Epidermal melanocyte (primary cell): ENCODE data around the gene ATM.
"Not testable (repeated sequence)": the region's sequence is repeated elsewhere in the genome, so short reads cannot be mapped to it uniquely, and the experiment has no call there.

ENCODE experiments used
- DNase-seq: peaks from one replicate; pipeline ENCODE4 v3.0.0; 2011; ENCODE audit warnings: low spot score; ENCODE audit not compliant: insufficient read length

ATM gene

DNA sequence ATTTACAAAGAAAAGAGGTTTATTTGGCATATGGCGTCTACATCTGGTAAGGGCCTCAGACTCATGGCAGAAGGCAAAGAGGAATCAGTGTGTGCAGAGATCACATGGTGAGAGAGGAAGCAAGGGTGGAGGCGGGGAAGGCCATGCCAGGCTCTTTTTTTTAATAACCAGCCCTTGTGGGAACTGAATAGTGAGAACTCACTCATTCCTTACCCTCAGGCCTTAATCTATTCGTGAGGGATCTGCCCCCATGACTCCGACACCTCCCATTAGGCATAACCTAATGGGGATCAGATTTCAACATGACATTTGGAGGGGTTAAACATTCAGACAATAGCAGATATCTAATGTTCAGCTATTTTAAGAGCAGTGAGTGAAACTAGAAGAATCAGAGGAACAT, 55.7 kb downstream of the ATM start:
- DNase-seq = no peak

DNA sequence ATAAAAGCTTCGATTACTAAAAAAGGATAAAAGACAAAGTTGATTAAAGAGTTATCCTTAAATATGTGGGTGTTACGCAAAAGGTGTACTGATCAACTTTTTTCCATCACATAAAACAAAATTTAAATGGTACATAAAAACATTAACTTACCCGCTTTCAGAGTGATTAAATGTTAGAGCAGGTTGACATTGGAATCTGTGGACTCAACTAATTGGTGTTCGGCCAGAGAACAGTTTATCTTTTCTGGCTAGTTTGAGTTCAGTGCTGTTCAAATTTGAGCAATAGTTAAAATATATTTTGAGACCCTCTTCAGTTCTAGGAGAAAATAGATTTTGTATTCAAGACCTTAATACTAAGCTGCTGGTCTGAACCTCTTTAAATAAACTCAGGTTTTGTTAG, 56.1 kb downstream of the ATM start:
- no peak for DNase-seq

DNA sequence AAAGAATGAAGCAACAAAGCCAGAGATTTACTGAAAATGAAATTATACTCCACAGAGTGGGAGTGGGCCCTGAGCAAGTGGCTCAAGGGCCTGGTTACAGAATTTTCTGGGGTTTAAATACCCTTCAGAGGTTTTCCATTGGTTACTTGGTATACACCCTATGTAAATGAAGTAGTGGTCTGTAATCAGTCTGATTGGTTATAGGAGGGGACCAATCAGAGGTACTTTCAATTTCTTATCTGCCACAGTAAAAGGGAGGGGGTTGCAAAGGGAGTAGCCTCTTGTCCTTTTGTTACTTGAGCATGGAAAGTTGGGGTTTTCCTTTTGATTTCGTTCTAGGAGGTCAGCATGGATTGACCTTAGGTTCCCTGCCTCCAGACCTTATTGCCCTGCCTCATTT, 63.5 kb downstream of the ATM start:
- no peak for DNase-seq

DNA sequence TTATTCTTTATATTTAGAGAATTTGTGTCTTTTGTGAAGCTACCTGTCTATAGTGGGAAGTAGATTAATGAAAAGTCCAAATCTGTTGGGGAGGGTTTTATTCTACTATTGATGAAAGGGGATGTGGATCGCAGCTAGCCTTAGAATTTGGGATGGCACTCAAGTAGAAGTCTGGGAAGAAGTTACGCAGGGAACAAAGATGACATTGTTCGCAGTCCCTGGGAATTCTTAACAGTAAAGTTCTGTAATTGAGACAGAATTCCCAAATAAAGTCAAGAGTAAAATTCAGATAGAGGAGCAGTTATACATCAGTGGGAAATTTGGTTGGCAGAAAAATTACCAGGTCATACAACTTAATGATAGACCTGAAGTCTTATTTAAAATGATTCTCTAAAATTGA, 64.1 kb downstream of the ATM start:
- DNase-seq = no peak

DNA sequence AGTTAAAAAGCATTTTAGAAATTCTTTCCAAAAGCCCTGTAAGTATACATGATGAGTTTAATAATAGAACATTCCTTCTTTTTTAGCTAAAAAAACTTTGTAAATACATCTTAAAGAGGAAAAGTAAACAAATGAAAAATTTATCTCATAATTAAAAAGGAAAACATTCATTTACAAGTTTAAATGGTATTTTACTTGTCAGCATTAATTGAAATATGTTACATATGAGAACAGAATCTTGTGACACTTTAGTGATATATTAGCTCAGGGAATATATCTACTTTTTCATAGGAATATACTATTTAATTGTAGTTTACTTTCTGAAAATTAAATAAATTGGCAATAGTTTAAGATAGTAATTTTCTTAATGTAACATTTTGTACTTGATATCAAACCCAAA, 66.2 kb downstream of the ATM start:
- DNase-seq = not testable (repeated sequence)

DNA sequence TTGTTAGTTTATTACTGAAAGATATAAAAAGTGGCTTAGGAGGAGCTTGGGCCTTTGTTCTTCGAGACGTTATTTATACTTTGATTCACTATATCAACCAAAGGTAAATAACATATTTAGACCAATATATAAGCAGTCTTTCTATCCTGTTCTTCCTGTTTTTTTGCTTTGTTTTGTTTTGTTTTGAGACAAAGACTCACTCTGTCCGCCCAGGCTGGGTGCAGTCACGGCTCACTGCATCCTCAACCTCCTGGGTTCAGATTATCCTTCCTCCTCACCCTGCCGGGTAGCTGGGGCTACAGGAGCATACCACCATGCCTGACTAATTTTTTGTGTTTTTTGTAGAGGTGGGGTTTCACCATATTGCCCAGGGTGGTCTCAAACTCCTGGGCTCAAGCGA, 66.8 kb downstream of the ATM start:
- DNase-seq = no peak

DNA sequence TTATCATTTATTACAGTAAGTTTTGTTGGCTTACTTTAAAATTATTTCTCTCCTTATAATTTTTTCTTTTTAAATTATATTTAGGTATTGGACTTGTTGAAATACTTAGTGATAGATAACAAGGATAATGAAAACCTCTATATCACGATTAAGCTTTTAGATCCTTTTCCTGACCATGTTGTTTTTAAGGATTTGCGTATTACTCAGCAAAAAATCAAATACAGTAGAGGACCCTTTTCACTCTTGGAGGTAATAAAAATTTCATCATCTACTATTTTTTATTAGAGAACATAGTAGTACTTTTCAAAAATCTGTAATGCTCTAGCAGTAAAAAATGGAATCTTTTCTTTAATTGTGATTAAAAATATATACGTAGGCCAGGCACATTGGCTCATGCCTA, 70.4 kb downstream of the ATM start:
- no peak for DNase-seq

DNA sequence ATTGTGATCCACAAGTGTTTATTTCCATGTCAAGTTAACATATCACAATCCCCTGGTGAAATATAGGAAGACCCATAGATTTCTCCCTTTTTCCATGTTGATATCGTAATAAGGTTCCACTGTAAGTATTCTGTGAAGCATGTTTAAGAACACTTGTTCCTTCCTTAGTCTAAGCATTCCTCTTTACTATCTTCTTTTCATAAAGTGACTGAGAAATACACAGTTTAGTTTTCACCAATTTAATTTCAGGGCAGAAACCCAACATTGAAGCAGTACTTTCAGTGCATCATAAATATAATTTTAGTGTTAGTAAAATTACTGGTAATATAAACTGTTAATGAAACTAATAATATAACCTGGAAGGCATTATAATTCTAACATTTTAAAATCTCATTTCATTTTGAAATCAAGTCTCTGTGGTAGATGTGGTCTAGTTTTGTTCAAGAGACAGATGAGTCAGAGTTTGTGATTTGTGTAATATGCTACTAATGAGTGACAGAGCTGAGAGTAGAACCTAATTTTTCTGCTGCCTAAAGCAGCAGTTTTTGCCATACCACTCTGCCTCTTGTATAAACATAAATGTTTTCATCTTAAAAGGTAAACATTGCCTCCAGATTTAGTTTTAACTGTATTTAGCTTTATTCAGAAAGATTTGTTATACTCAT, 79.4 kb downstream of the ATM start:
- no peak for DNase-seq

DNA sequence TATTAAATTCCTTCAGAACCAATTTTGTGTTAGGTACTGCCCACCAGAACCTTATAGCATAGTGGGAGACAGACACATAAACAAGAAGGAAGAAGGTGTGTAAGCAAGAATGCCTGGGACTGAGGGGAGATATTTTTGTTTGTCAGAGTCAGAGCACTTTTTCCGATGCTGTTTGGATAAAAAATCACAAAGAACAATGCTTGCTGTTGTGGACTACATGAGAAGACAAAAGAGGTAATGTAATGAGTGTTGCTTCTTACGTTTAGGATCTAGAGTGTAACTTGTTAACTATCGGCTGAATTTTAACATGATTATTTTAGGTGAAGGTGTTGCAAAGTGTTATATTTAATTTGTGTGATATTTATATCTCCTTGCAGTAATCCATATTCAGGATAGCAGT, 84.9 kb downstream of the ATM start:
- DNase-seq = no peak

DNA sequence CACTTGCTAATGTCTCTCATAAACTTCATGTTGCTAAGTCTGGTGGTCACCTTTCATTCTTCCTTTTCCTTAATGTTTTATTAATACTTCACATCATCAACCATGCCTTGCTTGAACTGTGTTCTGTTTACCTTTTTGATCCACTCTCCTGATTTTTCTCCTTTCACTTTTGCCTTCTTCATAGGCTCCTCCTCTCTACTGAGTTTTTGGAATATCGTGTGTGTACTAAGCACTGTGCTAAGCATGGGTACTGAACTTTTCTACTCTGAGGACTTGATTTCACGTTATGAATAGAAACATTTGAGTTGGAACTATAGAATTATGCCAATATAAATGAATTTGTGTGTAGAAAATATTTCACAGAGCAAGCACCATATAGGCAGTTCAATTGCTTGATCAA, 90.6 kb downstream of the ATM start:
- DNase-seq = no peak

DNA sequence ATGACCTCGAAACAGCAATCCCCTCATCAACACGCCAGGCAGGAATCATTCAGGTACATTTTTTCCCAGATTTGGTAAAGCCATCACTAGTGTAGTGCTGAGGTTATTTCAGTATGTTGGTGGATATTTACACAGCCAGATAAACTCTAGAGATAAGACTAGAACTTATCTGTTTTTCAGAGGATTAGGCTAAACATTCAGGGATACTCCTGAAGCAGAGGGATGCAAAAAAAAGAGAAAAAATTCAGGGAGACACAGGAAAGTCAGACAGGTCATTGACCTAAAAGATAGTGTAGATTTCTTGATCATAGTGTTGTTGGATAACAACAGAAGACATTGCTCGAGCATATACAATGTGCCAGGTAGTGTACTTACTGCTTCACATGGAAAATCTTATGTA, 93.2 kb downstream of the ATM start:
- DNase-seq = no peak

DNA sequence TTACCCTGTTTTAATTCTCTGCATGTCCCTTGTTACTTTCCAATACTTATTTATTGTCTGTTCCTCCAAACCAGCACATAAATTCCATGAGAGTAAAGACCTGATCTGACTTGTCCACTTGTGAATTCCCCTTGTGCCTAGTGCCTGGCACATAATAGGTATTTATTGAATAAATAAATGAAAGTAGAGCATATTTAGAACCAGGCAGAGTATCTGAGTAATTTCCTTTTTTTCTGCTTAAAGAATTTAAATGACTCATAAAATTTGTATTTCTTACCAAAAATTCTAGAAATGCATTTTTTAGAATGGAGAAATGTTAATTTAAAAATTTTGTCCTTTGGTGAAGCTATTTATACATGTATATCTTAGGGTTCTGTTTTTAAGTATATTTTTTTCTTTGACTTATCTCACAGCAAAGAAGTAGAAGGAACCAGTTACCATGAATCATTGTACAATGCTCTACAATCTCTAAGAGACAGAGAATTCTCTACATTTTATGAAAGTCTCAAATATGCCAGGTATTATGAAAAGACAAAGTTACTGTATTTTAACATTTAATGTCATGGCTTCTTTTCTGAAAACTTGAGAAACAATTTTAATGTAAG, 96.8 kb downstream of the ATM start:
- DNase-seq = no peak

DNA sequence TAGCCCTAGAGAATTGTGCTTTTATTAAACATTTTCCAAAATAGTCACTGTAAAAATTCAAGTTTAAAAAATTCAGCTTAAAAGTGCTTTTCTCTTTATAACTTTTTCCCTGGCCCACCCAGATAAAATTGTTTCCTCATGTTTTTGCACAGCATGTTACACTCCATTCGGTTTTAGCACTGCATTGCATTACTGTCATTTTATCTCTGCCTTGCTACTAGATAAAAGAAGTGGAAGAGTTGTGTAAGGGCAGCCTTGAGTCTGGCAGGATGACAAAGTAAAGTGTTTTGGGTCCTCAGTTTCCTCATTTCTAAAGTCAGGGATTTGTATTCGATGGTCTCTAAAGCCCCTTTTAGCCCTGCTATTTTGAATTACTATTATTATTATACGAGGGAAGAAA, 99.8 kb downstream of the ATM start:
- DNase-seq = no peak

DNA sequence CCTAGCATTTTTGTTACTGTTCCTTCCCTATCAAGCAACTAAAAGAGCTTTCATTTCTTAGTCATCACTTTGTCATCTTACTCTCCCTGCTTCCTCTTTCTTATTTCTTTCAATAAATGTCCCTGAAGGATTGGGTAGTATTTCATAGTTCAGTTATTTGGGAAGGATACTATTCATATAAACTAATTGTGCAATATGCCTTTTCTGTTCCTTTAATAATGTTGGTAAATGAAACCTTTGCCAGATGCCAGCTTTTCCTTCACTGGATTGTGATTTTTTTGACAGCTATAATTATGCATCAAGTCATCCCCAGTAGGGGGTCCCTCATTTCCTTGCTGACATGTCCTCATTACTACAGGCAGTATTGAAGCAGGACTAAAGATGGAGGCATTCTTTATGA, 101.7 kb downstream of the ATM start:
- DNase-seq = no peak

DNA sequence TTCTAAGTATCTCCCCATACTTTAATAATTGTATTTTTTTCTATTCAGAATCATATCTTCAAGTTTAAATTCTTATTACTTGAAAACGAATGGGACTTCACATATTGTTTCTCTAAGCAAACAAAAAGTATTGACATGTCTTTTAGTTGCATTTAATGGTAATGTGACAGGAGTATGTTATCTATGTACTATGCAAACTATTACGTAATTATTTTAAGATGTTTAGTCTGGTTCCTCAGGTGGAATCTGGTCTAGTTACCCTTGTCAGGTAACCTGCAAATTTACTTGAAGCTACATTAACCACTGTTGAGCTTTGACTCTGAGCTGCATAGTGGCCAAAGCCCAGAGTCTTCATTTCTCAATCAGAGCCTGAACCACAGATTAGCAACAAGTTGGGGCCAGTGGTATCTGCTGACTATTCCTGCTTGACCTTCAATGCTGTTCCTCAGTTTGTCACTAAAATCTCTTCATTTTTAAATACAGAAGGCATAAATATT, 110.6 kb downstream of the ATM start:
- DNase-seq = no peak

DNA sequence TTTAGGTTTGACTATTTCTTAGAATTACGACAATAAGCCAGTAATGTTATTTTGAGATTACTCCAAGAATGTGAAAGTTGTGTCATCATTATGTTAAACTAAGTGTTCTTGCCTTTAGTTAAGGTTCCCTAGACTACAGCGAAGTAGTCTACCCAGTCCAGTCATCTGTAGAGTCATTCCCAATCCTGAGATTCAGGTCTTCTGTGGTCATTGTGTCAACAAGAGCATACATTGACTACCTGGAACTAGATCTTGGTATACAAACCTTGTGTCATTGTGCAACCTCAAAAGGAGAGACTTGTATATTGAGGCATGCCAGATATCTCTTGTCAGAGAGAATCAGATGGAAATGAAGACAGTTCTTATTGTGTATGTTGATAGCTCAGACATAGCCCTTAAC, 115.9 kb downstream of the ATM start:
- no peak for DNase-seq

DNA sequence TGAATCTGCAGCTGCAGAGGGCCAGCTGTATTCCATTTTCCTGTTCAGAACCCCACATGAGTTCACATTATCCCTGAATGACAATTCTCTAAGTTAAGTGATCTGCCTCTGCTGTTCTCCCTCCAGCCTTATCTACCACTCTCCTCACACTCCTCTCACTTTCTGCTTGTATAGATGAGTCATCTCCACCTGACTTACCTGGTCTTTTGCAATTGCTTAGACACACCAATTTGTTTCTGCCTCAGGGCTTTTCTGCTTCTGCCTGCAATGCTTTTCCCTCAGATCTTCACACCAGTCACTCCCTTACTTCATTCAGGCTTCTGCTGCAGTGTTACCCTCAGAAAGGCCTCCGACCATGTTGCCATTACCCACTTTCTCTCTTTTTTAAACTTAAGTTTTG, 118.1 kb downstream of the ATM start:
- DNase-seq = no peak

DNA sequence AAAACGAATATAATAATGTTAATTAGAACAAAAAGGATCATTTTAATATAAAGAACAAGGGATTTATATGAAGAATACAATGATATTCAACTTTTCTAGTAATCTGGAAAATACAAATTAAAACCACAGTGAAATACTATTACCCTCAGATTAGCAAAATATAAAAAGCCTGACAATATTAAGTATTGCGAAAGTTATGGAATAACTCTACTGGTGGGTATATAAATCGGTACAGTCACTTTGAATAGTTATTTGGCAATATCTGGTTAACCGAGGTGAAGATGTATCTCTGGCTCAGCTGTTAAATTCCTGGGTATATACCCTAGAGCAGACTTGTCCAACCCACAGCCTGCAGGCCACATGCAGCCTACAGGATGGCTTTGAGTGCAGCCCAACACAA, 118.8 kb downstream of the ATM start:
- DNase-seq = no peak

DNA sequence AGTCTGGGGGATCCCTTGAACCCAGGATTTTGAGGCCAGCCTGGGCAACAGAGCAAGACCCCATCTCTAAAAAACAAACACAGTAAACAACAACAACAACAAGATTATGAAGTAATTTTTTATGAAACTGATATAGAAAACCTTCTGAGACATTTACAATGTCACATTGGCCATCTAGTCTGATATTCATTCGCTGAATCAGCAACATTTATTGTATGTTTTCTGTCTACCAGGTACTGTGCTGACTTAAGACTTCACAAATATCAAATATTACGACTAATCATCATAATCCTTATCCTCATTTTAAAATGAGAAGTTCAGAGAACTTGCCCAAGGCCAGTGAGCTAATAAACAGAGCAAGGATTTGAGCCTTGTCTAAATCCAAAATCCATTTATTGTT, 120.8 kb downstream of the ATM start:
- no peak for DNase-seq

DNA sequence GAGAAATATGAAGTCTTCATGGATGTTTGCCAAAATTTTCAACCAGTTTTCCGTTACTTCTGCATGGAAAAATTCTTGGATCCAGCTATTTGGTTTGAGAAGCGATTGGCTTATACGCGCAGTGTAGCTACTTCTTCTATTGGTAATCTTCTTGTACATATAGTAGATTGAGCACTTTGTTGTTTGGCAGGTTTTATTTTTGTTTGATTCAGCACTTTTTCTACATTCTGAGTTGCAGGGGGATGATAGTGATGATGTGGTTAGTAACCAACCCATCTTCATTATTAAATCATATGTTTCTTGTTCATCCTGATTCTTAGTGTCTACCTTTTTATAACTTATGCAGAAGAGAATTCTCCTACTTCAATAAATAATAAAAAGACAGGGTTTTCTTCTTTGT, 122.9 kb downstream of the ATM start:
- DNase-seq = no peak

DNA sequence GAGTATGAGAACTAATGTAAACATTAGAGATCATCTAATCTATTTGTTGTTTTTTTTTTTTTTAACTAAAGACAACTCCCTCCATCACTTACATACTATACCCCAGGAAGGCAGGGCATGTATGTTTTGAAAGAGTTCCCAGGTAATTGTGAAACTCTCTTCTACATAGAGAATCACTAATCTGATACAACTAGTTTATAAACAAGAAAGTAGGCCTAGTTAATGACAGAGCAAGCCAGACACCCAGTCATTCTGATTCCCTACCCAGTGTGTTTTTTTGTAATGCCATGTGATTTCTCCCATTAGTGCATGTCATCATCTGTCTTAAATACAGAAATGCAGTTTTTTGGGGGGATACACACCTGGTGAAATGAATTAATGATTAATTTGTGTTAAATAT, 123.6 kb downstream of the ATM start:
- DNase-seq = no peak

DNA sequence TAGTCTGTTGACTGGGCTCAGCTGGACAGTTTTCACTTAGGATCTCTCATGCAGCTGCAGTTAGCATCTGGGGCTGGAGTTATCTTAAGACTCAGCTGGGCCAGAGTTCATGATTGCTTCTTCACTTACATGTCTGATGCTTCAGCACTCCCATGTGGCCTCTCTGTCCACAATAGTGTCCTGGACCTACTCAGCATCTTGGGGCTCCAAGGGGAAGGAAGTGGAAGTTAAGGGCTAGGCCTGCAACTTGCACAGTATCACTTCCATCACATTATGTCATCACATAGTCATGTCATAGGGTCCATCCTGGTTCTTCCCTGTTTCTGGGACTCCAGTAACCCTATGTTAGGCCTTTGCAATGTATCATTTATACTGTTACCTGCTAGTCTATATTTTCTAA, 128.6 kb downstream of the ATM start:
- DNase-seq = no peak

DNA sequence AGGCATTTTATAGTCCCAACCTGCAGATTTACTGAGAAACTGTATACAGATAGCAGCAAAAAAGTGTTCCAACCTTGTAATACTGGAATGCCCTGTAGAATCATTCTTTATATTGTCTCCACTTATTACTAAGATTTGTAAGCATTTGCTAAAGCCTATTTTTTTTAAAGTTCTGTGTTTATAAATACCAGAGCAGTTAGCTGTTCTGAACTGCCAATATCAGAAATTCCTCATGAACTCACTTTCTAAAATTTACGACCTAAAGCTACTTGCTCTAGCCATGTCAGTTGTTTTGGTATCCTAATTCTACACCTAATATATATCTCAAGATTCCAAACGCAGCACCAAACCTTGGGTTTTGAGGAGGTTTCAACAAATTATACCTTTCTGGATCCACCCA, 141.3 kb downstream of the ATM start:
- no peak for DNase-seq

DNA sequence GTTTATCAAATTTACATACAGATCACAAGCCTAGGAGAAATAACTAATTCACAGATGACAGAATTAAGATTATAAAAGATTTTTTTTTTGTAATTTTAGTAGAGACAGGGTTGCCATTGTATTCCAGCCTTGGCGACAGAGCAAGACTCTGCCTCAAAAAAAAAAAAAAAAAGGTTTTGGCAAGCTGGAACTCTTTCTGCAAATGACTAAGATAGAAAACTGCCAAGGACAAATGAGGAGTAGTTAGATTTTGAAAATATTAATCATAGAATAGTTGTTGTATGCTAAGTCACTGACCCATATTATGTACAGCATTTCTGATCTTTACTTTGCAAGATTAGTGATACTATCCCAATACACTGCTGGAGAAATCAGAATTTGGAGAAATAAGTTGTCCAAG, 145.3 kb downstream of the ATM start:
- DNase-seq = no peak
